Stimulated activated CD4-positive, alpha-beta T cell treated with anti-CD3 and anti-CD28 coated beads, Interleukin-12 subunit alpha, Interleukin-12 subunit beta, amount 100 ng/mL, for 4 hours (primary cell): ENCODE results near the gene CIRBP.
A peak's percentile ranks its signal among the peaks of the same experiment; 100 is the strongest.

Experiments
- DNase-seq: peaks from one replicate; pipeline ENCODE4 v3.0.0-alpha.2; 2020

The CIRBP gene

GRCh38 chr19:1270213-1270853 is 1.2 kb downstream of the CIRBP start:
- DNase-seq: no peak

- DNase-seq: no peak
Measured at GRCh38 chr19:1270854-1271527, 1.9 kb downstream of the CIRBP start.

GRCh38 chr19:1271528-1272422 is 2.6 kb downstream of the CIRBP start:
- no peak for DNase-seq

- DNase-seq: no peak
Measured at GRCh38 chr19:1272423-1273262, 3.5 kb downstream of the CIRBP start.

- no peak for DNase-seq
Measured at GRCh38 chr19:1273263-1274041, 4.3 kb downstream of the CIRBP start.

- no peak for DNase-seq
Measured at GRCh38 chr19:1274081-1274851, 5.1 kb downstream of the CIRBP start.

GRCh38 chr19:1274852-1275259 is 5.7 kb downstream of the CIRBP start:
- DNase-seq: no peak

GRCh38 chr19:1275260-1275975 is 6.3 kb downstream of the CIRBP start, which contains the start of gene FAM174C:
Gene FAM174C, plus strand, starts transcription at chr19:1275530. Its CDS starts 20 bp downstream, at chr19:1275550.
- peak; percentile 97 for DNase-seq

- DNase-seq: no peak
Measured at GRCh38 chr19:1275976-1276627, 7.0 kb downstream of the CIRBP start.

GRCh38 chr19:1276628-1277022 is 7.5 kb downstream of the CIRBP start:
- no peak for DNase-seq

GRCh38 chr19:1277061-1277460 is 7.9 kb downstream of the CIRBP start:
- DNase-seq: no peak

- no peak for DNase-seq
Measured at GRCh38 chr19:1278074-1278473, 8.9 kb downstream of the CIRBP start.

- DNase-seq: no peak
Measured at GRCh38 chr19:1278713-1279660, 9.9 kb downstream of the CIRBP start.

- DNase-seq: peak; percentile 76
Measured at GRCh38 chr19:1279782-1280341, 10.7 kb downstream of the CIRBP start.

GRCh38 chr19:1280636-1281568 is 11.8 kb downstream of the CIRBP start:
- DNase-seq: no peak

- DNase-seq: no peak
Measured at GRCh38 chr19:1281569-1282287, 12.6 kb downstream of the CIRBP start.
